Ishikawa (cell line): ENCODE measurements around the gene UTP14A.

ENCODE experiments used
- CEBPB ChIP-seq: IDR thresholded peaks from 2 replicates; pipeline ENCODE4 v1.6.1; 2012
- CREB1 ChIP-seq: IDR thresholded peaks from 2 replicates; pipeline ENCODE4 v1.6.1; 2012; ENCODE audit warnings: low read depth
- EGR1 ChIP-seq: IDR thresholded peaks from 2 replicates; pipeline ENCODE4 v1.6.1; 2012
- EP300 ChIP-seq: IDR thresholded peaks from 2 replicates; pipeline ENCODE4 v1.6.1; 2012; ENCODE audit warnings: borderline replicate concordance
- FOXM1 ChIP-seq: IDR thresholded peaks from 2 replicates; pipeline ENCODE4 v1.6.1; 2012; ENCODE audit warnings: low read depth, borderline replicate concordance
- MAX ChIP-seq: IDR thresholded peaks from 2 replicates; pipeline ENCODE4 v1.6.1; 2012
- NFIC ChIP-seq: IDR thresholded peaks from 2 replicates; pipeline ENCODE4 v1.6.1; 2012
- RAD21 ChIP-seq: IDR thresholded peaks from 2 replicates; pipeline ENCODE4 v1.6.1; 2012; ENCODE audit warnings: low read depth
- TAF1 ChIP-seq: IDR thresholded peaks from 2 replicates; pipeline ENCODE4 v1.6.1; 2012; ENCODE audit warnings: low read depth, mild to moderate bottlenecking
- TCF12 ChIP-seq: IDR thresholded peaks from 2 replicates; pipeline ENCODE4 v1.6.1; 2012; ENCODE audit warnings: low read depth
- TEAD4 ChIP-seq: IDR thresholded peaks from 2 replicates; pipeline ENCODE4 v1.6.1; 2012
- YY1 ChIP-seq: IDR thresholded peaks from 2 replicates; pipeline ENCODE4 v1.6.1; 2012; ENCODE audit warnings: low read depth
- ZBTB7A ChIP-seq: IDR thresholded peaks from 2 replicates; pipeline ENCODE4 v1.6.1; 2012; ENCODE audit warnings: low read depth
- TF ChIP-seq, protein P1 (sequence below): IDR thresholded peaks from 2 replicates; pipeline ENCODE4 v1.6.1; 2012; ENCODE audit warnings: low read depth, mild to moderate bottlenecking
- TF ChIP-seq, protein P2 (sequence below): IDR thresholded peaks from 2 replicates; pipeline ENCODE4 v1.6.1; 2012

Gene UTP14A

DNA sequence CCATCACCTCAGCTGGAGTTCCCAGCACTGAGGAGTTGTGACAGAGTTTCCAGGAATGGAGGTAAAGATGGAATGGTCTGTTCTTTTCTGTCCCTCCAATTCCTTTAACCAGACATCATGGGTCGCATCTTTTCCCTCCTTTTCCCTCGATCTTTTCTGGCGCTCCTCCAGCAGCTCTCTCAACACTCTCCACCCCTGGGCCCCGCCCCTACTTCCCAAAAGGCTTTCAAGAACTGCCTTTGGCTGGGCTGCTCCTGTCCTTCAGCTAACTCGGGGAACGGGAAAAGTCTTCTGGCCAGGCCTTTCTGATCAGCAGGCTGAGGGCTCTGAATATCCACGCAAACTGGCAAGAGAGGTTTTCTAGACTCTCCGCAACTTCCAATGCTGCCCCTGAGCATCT is 34.0 kb downstream of the UTP14A start:
- no peak for TF ChIP-seq TAF1
- TF ChIP-seq FOXM1 = no peak
- no peak for TF ChIP-seq NFIC
- no peak for TF ChIP-seq CEBPB
- no peak for TF ChIP-seq MAX
- no peak for TF ChIP-seq YY1
- TF ChIP-seq, protein P1, sequence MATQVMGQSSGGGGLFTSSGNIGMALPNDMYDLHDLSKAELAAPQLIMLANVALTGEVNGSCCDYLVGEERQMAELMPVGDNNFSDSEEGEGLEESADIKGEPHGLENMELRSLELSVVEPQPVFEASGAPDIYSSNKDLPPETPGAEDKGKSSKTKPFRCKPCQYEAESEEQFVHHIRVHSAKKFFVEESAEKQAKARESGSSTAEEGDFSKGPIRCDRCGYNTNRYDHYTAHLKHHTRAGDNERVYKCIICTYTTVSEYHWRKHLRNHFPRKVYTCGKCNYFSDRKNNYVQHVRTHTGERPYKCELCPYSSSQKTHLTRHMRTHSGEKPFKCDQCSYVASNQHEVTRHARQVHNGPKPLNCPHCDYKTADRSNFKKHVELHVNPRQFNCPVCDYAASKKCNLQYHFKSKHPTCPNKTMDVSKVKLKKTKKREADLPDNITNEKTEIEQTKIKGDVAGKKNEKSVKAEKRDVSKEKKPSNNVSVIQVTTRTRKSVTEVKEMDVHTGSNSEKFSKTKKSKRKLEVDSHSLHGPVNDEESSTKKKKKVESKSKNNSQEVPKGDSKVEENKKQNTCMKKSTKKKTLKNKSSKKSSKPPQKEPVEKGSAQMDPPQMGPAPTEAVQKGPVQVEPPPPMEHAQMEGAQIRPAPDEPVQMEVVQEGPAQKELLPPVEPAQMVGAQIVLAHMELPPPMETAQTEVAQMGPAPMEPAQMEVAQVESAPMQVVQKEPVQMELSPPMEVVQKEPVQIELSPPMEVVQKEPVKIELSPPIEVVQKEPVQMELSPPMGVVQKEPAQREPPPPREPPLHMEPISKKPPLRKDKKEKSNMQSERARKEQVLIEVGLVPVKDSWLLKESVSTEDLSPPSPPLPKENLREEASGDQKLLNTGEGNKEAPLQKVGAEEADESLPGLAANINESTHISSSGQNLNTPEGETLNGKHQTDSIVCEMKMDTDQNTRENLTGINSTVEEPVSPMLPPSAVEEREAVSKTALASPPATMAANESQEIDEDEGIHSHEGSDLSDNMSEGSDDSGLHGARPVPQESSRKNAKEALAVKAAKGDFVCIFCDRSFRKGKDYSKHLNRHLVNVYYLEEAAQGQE = no peak
- no peak for TF ChIP-seq TCF12
- TF ChIP-seq CREB1 = no peak
- TF ChIP-seq EGR1 = no peak
- TF ChIP-seq EP300 = no peak
- TF ChIP-seq RAD21 = no peak
- TF ChIP-seq, protein P2, sequence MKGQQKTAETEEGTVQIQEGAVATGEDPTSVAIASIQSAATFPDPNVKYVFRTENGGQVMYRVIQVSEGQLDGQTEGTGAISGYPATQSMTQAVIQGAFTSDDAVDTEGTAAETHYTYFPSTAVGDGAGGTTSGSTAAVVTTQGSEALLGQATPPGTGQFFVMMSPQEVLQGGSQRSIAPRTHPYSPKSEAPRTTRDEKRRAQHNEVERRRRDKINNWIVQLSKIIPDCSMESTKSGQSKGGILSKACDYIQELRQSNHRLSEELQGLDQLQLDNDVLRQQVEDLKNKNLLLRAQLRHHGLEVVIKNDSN = no peak
- TF ChIP-seq ZBTB7A = no peak
- TF ChIP-seq TEAD4 = no peak

GRCh38 chrX:129940721-129941120 is 34.8 kb downstream of the UTP14A start:
- no peak for TF ChIP-seq TCF12
- TF ChIP-seq TEAD4 = no peak
- no peak for TF ChIP-seq FOXM1
- TF ChIP-seq ZBTB7A = no peak
- TF ChIP-seq RAD21 = no peak
- no peak for TF ChIP-seq MAX
- TF ChIP-seq, protein P1 = no peak
- TF ChIP-seq, protein P2 = no peak
- no peak for TF ChIP-seq NFIC
- no peak for TF ChIP-seq YY1
- TF ChIP-seq CEBPB = no peak
- no peak for TF ChIP-seq EGR1
- no peak for TF ChIP-seq TAF1
- TF ChIP-seq EP300 = no peak
- TF ChIP-seq CREB1 = no peak

DNA sequence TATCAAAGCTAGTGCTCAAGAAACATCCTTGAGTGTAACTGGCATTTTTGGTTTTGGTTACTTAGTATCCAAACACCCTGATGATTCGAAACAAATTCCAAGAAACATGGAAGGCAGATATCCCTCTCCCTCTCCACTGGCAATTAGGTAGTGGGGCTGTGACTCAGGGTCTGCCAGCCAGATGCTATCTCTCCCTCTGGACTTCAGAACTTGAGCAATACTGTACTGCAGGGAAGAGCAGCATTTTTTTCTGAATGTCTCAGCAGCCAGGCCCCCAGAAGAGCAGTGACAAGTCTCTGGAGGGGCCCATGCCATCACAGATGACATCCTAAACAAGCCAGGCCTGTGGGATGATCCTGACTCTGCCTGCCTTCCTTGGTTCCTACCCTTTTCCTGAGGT is 39.2 kb downstream of the UTP14A start:
- TF ChIP-seq FOXM1 = no peak
- no peak for TF ChIP-seq EP300
- TF ChIP-seq CEBPB = no peak
- no peak for TF ChIP-seq YY1
- TF ChIP-seq TAF1 = no peak
- no peak for TF ChIP-seq EGR1
- no peak for TF ChIP-seq CREB1
- TF ChIP-seq, protein P1 = no peak
- TF ChIP-seq RAD21 = no peak
- TF ChIP-seq MAX = no peak
- no peak for TF ChIP-seq TEAD4
- TF ChIP-seq ZBTB7A = no peak
- TF ChIP-seq TCF12 = no peak
- no peak for TF ChIP-seq NFIC
- TF ChIP-seq, protein P2 = no peak

DNA sequence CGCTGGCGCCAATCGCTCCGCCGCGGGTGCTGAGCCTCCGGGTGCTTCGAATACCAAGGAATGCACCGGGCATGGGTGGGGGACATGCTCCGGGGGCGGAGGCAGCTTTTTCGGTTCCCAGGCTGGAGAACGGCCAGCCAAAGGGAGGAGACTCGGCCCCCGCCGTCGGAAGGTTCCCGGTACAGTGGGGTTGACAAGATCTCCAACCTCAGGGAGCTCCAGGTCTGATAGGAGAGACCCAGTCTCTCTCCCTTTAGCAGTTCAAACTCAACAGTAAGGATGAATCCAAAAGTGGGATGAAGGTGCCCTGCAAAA is 47.3 kb downstream of the UTP14A start:
- TF ChIP-seq TEAD4 = no peak
- no peak for TF ChIP-seq TAF1
- TF ChIP-seq CREB1 = no peak
- TF ChIP-seq, protein P1 = no peak
- no peak for TF ChIP-seq CEBPB
- no peak for TF ChIP-seq EP300
- no peak for TF ChIP-seq ZBTB7A
- TF ChIP-seq MAX = no peak
- no peak for TF ChIP-seq TCF12
- TF ChIP-seq RAD21 = no peak
- no peak for TF ChIP-seq NFIC
- no peak for TF ChIP-seq EGR1
- no peak for TF ChIP-seq FOXM1
- no peak for TF ChIP-seq YY1
- TF ChIP-seq, protein P2 = no peak
